HepG2 (cell line): Measurements from ENCODE around the gene CFAP97. TPM values are rescaled to one million over a fixed set of nuclear protein-coding genes. Genes with fewer than 3 reads are reported as not detected.
A peak's percentile ranks its signal among the peaks of the same experiment; 100 is the strongest.

Experiments used
- EP300 ChIP-seq, 3 experiments: sonication (generic) in 1 of 3; formaldehyde crosslinking in 1 of 3; IDR thresholded peaks; 2 replicates each; pipeline versions ENCODE4 v1.5.1 to v1.6.1; 2011 to 2020; ENCODE audit warnings: low read depth in 2 of 3, low read length in 2 of 3, borderline replicate concordance in 1 of 3, improper control_type of control experiment in 1 of 3, mild to moderate bottlenecking in 1 of 3, missing genetic modification reagents in 1 of 3, moderate library complexity in 1 of 3
- FOXC1 ChIP-seq: sonication (generic); formaldehyde crosslinking; IDR thresholded peaks from 2 replicates; pipeline ENCODE4 v1.8.0; 2022; ENCODE audit warnings: mild to moderate bottlenecking, missing genetic modification reagents, borderline replicate concordance
- GATAD2A ChIP-seq: IDR thresholded peaks from 2 replicates; pipeline ENCODE4 v1.6.1; 2016
- HHEX ChIP-seq: IDR thresholded peaks from 2 replicates; pipeline ENCODE4 v1.6.1; 2016; ENCODE audit warnings: control low read depth
- JARID2 ChIP-seq: sonication (generic); formaldehyde crosslinking; IDR thresholded peaks from 2 replicates; pipeline ENCODE4 v1.8.1; 2023; ENCODE audit warnings: missing genetic modification reagents, inconsistent platforms; ENCODE audit not compliant: insufficient replicate concordance
- MATR3 ChIP-seq: sonication (generic); formaldehyde crosslinking; IDR thresholded peaks from 2 replicates; pipeline ENCODE4 v1.4.0; 2020; ENCODE audit warnings: missing genetic modification reagents
- MBD4 ChIP-seq: IDR thresholded peaks from 2 replicates; pipeline ENCODE4 v1.6.1; 2012; ENCODE audit warnings: low read length, inconsistent platforms, borderline replicate concordance
- MEF2D ChIP-seq: sonication (generic); formaldehyde crosslinking; IDR thresholded peaks from 2 replicates; pipeline ENCODE4 v1.5.1; 2020; ENCODE audit warnings: mild to moderate bottlenecking, missing genetic modification reagents
- MTA3 ChIP-seq: sonication (generic); formaldehyde crosslinking; IDR thresholded peaks from 2 replicates; pipeline ENCODE4 v1.4.0; 2020; ENCODE audit warnings: missing genetic modification reagents
- PHB2 ChIP-seq: fragments of 450-650 bp; IDR thresholded peaks from 2 replicates; pipeline ENCODE4 v1.6.1; 2018; ENCODE audit not compliant: partially characterized antibody
- POLR2A ChIP-seq, 2 experiments: IDR thresholded peaks; 2 replicates each; pipeline ENCODE4 v1.6.1; 2011; ENCODE audit warnings: low read depth in 2 of 2, low read length in 2 of 2, mild to moderate bottlenecking in 1 of 2, moderate library complexity in 1 of 2; ENCODE audit not compliant: insufficient read depth in 1 of 2
- SALL1 ChIP-seq: sonication (generic); formaldehyde crosslinking; IDR thresholded peaks from 2 replicates; pipeline ENCODE4 v1.8.0; 2022; ENCODE audit warnings: mild to moderate bottlenecking, missing genetic modification reagents
- TCF12 ChIP-seq, 2 experiments: fragments of 450-650 bp in 1 of 2; sonication (generic) in 1 of 2; formaldehyde crosslinking in 1 of 2; IDR thresholded peaks; 2 replicates each; pipeline versions ENCODE4 v1.6.1 to v1.8.0; 2017 to 2022; ENCODE audit warnings: antibody characterized with exemption in 1 of 2, mild to moderate bottlenecking in 1 of 2, missing genetic modification reagents in 1 of 2, moderate library complexity in 1 of 2
- TRIM24 ChIP-seq: sonication (generic); formaldehyde crosslinking; IDR thresholded peaks from 2 replicates; pipeline ENCODE4 v1.8.0; 2022; ENCODE audit warnings: mild to moderate bottlenecking, missing genetic modification reagents
- ZBTB38 ChIP-seq: sonication (generic); formaldehyde crosslinking; IDR thresholded peaks from 2 replicates; pipeline ENCODE4 v1.5.1; 2020; ENCODE audit warnings: mild to moderate bottlenecking, missing genetic modification reagents
- ZBTB44 ChIP-seq: sonication (generic); formaldehyde crosslinking; IDR thresholded peaks from 2 replicates; pipeline ENCODE4 v1.4.0; 2020; ENCODE audit warnings: missing genetic modification reagents
- ZMAT3 ChIP-seq: sonication (generic); formaldehyde crosslinking; conservative IDR thresholded peaks from 2 replicates; pipeline ENCODE4 v1.7.0; 2021; ENCODE audit warnings: missing genetic modification reagents
- ZNF546 ChIP-seq: sonication (generic); formaldehyde crosslinking; conservative IDR thresholded peaks from 2 replicates; pipeline ENCODE4 v1.8.1; 2023; ENCODE audit warnings: mild to moderate bottlenecking, missing genetic modification reagents
- ZNF607 ChIP-seq: sonication (generic); formaldehyde crosslinking; IDR thresholded peaks from 2 replicates; pipeline ENCODE4 v1.5.1; 2020; ENCODE audit warnings: missing genetic modification reagents, mild to moderate bottlenecking, borderline replicate concordance
- ZNF678 ChIP-seq: sonication (generic); formaldehyde crosslinking; IDR thresholded peaks from 2 replicates; pipeline ENCODE4 v1.4.0; 2020; ENCODE audit warnings: mild to moderate bottlenecking, missing genetic modification reagents
- ZNF749 ChIP-seq: sonication (generic); formaldehyde crosslinking; IDR thresholded peaks from 2 replicates; pipeline ENCODE4 v1.8.0; 2022; ENCODE audit warnings: mild to moderate bottlenecking, missing genetic modification reagents, moderate library complexity, borderline replicate concordance
- ZNF777 ChIP-seq: sonication (generic); formaldehyde crosslinking; IDR thresholded peaks from 2 replicates; pipeline ENCODE4 v1.4.0; 2020; ENCODE audit warnings: missing genetic modification reagents
- polyA plus RNA-seq, 8 experiments: library from polyadenylated mRNA; depleted of rRNA in 3 of 8; stranded (reverse) in 7 of 8; unstranded in 1 of 8; fragments of >200 nt; fragmentation: Illumina TruSeq in 4 of 8; extraction: Trizol in 4 of 8; gene quantifications; 2 replicates each; pipeline versions ENCODE4 v1.2.1 to v1.2.3, GENCODE V29; 2011 to 2016; ENCODE audit warnings: low read depth in 4 of 8, missing spikeins in 1 of 8, mixed read lengths in 1 of 8; ENCODE audit not compliant: insufficient read depth in 1 of 8
- total RNA-seq, 5 experiments: library from RNA; depleted of rRNA; stranded (reverse); fragments of >200 nt; fragmentation: Illumina TruSeq; extraction: Trizol; gene quantifications; 2 replicates each; pipeline ENCODE4 v1.2.3, GENCODE V29; 2016; ENCODE audit warnings: low read depth in 1 of 5
- TF ChIP-seq, protein P1 (sequence below): IDR thresholded peaks from 2 replicates; pipeline ENCODE4 v1.6.1; 2012; ENCODE audit warnings: low read depth, low read length, improper control_type of control experiment
- TF ChIP-seq, protein P2 (sequence below): sonication (generic); formaldehyde crosslinking; IDR thresholded peaks from 2 replicates; pipeline ENCODE4 v1.8.0; 2022; ENCODE audit warnings: mild to moderate bottlenecking, missing genetic modification reagents
- TF ChIP-seq, protein P3 (sequence below): sonication (generic); formaldehyde crosslinking; IDR thresholded peaks from 2 replicates; pipeline ENCODE4 v1.5.1; 2020; ENCODE audit warnings: mild to moderate bottlenecking, missing genetic modification reagents, borderline replicate concordance

The CFAP97 gene
- total and polyA plus RNA-seq, 2 of the 13 experiments (the other 11 are each of a cell fraction or from before 2014, with no cell fraction given), result 32.1 to 44.4 TPM

GRCh38 chr4:185203486-185204237 is at the start of gene CFAP97 (continued):
- TF ChIP-seq, protein P1, sequence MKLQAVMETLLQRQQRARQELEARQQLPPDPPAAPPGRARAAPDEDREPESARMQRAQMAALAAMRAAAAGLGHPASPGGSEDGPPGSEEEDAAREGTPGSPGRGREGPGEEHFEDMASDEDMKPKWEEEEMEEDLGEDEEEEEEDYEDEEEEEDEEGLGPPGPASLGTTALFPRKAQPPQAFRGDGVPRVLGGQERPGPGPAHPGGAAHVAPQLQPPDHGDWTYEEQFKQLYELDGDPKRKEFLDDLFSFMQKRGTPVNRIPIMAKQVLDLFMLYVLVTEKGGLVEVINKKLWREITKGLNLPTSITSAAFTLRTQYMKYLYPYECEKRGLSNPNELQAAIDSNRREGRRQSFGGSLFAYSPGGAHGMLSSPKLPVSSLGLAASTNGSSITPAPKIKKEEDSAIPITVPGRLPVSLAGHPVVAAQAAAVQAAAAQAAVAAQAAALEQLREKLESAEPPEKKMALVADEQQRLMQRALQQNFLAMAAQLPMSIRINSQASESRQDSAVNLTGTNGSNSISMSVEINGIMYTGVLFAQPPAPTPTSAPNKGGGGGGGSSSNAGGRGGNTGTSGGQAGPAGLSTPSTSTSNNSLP, result no peak
- TF ChIP-seq MATR3 (no peak), EP300 (IDR thresholded peaks at IDR 0.05; ENCODE audit: low read depth in 2 of 2, low read length in 2 of 2) (peak in 1 of 2 experiments; percentile 35; a peak in 1 of 4 replicates), EP300 (CRISPR knock-in tag; IDR thresholded peaks at IDR 0.05; ENCODE audit: borderline replicate concordance) (no peak), SALL1 (no peak; the same call in none of the 2 replicates), ZMAT3 (CRISPR knock-in tag) (peak; percentile 68; the same call in 1 of the 2 replicates), ZNF607 (CRISPR knock-in tag) (no peak), ZNF777 (CRISPR knock-in tag) (no peak; the same call in 1 of the 2 replicates), PHB2 (no peak), FOXC1 (CRISPR knock-in tag) (no peak), MBD4 (no peak), POLR2A (IDR thresholded peaks at IDR 0.05; ENCODE audit: insufficient read depth in 1 of 2, low read depth in 2 of 2, low read length in 2 of 2) (peak in 1 of 2 experiments; percentile 34; a peak in 1 of 4 replicates), MEF2D (CRISPR knock-in tag) (no peak), ZBTB38 (CRISPR knock-in tag) (no peak), ZNF749 (peak; percentile 84; the same call in 1 of the 2 replicates), ZBTB44 (CRISPR knock-in tag) (no peak), TRIM24 (CRISPR knock-in tag) (no peak), ZNF546 (CRISPR knock-in tag) (no peak), GATAD2A (CRISPR knock-in tag) (no peak), MTA3 (no peak), JARID2 (CRISPR knock-in tag) (no peak), TCF12 (IDR thresholded peaks at IDR 0.05) (no peak), TCF12 (CRISPR knock-in tag; IDR thresholded peaks at IDR 0.05) (no peak), ZNF678 (CRISPR knock-in tag) (no peak), HHEX (CRISPR knock-in tag) (no peak)
- TF ChIP-seq, protein P2, sequence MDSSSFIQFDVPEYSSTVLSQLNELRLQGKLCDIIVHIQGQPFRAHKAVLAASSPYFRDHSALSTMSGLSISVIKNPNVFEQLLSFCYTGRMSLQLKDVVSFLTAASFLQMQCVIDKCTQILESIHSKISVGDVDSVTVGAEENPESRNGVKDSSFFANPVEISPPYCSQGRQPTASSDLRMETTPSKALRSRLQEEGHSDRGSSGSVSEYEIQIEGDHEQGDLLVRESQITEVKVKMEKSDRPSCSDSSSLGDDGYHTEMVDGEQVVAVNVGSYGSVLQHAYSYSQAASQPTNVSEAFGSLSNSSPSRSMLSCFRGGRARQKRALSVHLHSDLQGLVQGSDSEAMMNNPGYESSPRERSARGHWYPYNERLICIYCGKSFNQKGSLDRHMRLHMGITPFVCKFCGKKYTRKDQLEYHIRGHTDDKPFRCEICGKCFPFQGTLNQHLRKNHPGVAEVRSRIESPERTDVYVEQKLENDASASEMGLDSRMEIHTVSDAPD, result 0 out of 2 replicates have a peak, but pooled peaks have one; percentile 7
- TF ChIP-seq, protein P3, sequence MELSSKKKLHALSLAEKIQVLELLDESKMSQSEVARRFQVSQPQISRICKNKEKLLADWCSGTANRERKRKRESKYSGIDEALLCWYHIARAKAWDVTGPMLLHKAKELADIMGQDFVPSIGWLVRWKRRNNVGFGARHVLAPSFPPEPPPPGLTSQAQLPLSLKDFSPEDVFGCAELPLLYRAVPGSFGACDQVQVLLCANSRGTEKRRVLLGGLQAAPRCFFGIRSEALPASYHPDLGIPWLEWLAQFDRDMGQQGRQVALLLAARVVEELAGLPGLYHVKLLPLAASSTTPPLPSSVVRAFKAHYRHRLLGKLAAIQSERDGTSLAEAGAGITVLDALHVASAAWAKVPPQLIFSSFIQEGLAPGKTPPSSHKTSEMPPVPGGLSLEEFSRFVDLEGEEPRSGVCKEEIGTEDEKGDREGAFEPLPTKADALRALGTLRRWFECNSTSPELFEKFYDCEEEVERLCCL, result no peak
